H1 (cell line): ENCODE data around the gene ANO9.

Experiments used
- CTCF ChIP-seq, 3 experiments: IDR thresholded peaks; 1 replicate in 2 of 3; 2 replicates in 1 of 3; pipeline versions ENCODE4 v1.5.1 to v1.6.1; 2011; ENCODE audit warnings: low read length in 3 of 3, mild to moderate bottlenecking in 3 of 3, inconsistent platforms in 2 of 3, low read depth in 1 of 3, moderate library complexity in 1 of 3; ENCODE audit not compliant: insufficient read depth in 1 of 3; ENCODE audit errors: control extremely low read depth in 1 of 3
- EZH2 ChIP-seq: fragments of 200-600 bp; sonication (generic); IDR thresholded peaks from 2 replicates; pipeline ENCODE4 v1.7.1; 2012; ENCODE audit warnings: low read depth, mild to moderate bottlenecking, moderate library complexity, low read length, inconsistent platforms; ENCODE audit not compliant: severe bottlenecking
- HDAC6 ChIP-seq: IDR thresholded peaks from one replicate; pipeline ENCODE4 v1.7.1; 2012; ENCODE audit warnings: low read depth, mild to moderate bottlenecking, inconsistent platforms, low read length, moderate library complexity
- JUND ChIP-seq: IDR thresholded peaks from 2 replicates; pipeline ENCODE4 v1.6.1; 2011; ENCODE audit warnings: mild to moderate bottlenecking, improper control_type of control experiment, low read length
- RAD21 ChIP-seq, 2 experiments: IDR thresholded peaks in 1 of 2; conservative IDR thresholded peaks in 1 of 2; 2 replicates each; pipeline ENCODE4 v1.6.1; 2011; ENCODE audit warnings: low read depth in 2 of 2, low read length in 2 of 2, improper control_type of control experiment in 1 of 2, inconsistent platforms in 1 of 2, mild to moderate bottlenecking in 1 of 2, moderate library complexity in 1 of 2
- SP4 ChIP-seq: IDR thresholded peaks from 2 replicates; pipeline ENCODE4 v1.6.1; 2012; ENCODE audit warnings: low read length, inconsistent platforms
- TAF1 ChIP-seq: IDR thresholded peaks from 2 replicates; pipeline ENCODE4 v1.6.1; 2011; ENCODE audit warnings: mild to moderate bottlenecking, low read depth, low read length

GRCh38 chr11:462107-462890 is 20.5 kb upstream of the ANO9 start:
- TF ChIP-seq HDAC6 = no peak
- no peak for TF ChIP-seq CTCF (IDR thresholded peaks at IDR 0.05; ENCODE audit: control extremely low read depth in 1 of 3, insufficient read depth in 1 of 3, low read depth in 1 of 3, low read length in 3 of 3)
- no peak for TF ChIP-seq TAF1
- TF ChIP-seq JUND = no peak
- no peak for TF ChIP-seq SP4
- no peak for TF ChIP-seq RAD21 (IDR thresholded peaks at IDR 0.05 in 1 of 2, conservative IDR thresholded peaks at IDR 0.05 in 1 of 2; ENCODE audit: low read depth in 2 of 2, low read length in 2 of 2)
- TF ChIP-seq EZH2 = no peak
